ENCODE measurements around the gene ACSL3. TPM values are rescaled to one million over a fixed set of nuclear protein-coding genes. Genes with fewer than 3 reads are reported as not detected.

The ACSL3 gene
- polyA plus RNA-seq, 1 experiment: 88.9 TPM

GRCh38 chr2:222919841-222920526, 59.1 kb downstream of the ACSL3 start:
- TF ChIP-seq CTCF (IDR thresholded peaks at IDR 0.05; ENCODE audit: low read depth, low read length): no peak
- ChIA-PET POLR2A (interaction anchor here (1.2 kb wide), 1 partner anchor 211 kb away, joined by 3 read pairs; no protein-coding TSS in a partner anchor), CTCF (interaction anchor here (0.6 to 4.5 kb wide), 4 partner anchors 13 to 230 kb away, joined by 6 to 25 read pairs (median 8); no protein-coding TSS in a partner anchor)
- DNase-seq (ENCODE audit: low read depth, low spot score): peak; percentile 78
- H3K27ac ChIP-seq (ENCODE audit: low read depth, low read length): no peak overlapping the region
- H3K9me3 ChIP-seq (ENCODE audit: control insufficient read depth, insufficient read depth, low read length): no peaks in the 10 kb centered on the region
- H3K4me3 ChIP-seq (ENCODE audit: low read depth, low read length): no peak overlapping the region
- no peaks in the 10 kb centered on the region for H3K27me3 ChIP-seq (ENCODE audit: control insufficient read depth, insufficient read depth, low read length)

GRCh38 chr2:222920657-222921186, 59.9 kb downstream of the ACSL3 start:
- no peak overlapping the region for H3K27ac ChIP-seq (ENCODE audit: low read depth, low read length)
- H3K4me3 ChIP-seq (ENCODE audit: low read depth, low read length): no peak overlapping the region
- DNase-seq (ENCODE audit: low read depth, low spot score): no peak
- CTCF ChIA-PET: interaction anchor here (1.2 to 4.5 kb wide), 3 partner anchors 14 to 230 kb away, joined by 6 to 25 read pairs (median 9); no protein-coding TSS in a partner anchor
- H3K9me3 ChIP-seq (ENCODE audit: control insufficient read depth, insufficient read depth, low read length): no peaks in the 10 kb centered on the region
- POLR2A ChIA-PET: no interaction called here
- no peak for TF ChIP-seq CTCF (IDR thresholded peaks at IDR 0.05; ENCODE audit: low read depth, low read length)
- H3K27me3 ChIP-seq (ENCODE audit: control insufficient read depth, insufficient read depth, low read length): no peaks in the 10 kb centered on the region

- CTCF ChIA-PET: interaction anchor here (1.2 to 4.5 kb wide), 3 partner anchors 17 to 232 kb away, joined by 4 to 25 read pairs (median 10); no protein-coding TSS in a partner anchor
- no peaks in the 10 kb centered on the region for H3K9me3 ChIP-seq (ENCODE audit: control insufficient read depth, insufficient read depth, low read length)
- no peak for DNase-seq (ENCODE audit: low read depth, low spot score)
- POLR2A ChIA-PET: no interaction called here
- H3K4me3 ChIP-seq (ENCODE audit: low read depth, low read length): no peak overlapping the region
- no peaks in the 10 kb centered on the region for H3K27me3 ChIP-seq (ENCODE audit: control insufficient read depth, insufficient read depth, low read length)
- H3K27ac ChIP-seq (ENCODE audit: low read depth, low read length): no peak overlapping the region
- no peak for TF ChIP-seq CTCF (IDR thresholded peaks at IDR 0.05; ENCODE audit: low read depth, low read length)
Measured at GRCh38 chr2:222922019-222922800, 61.4 kb downstream of the ACSL3 start.

- CTCF ChIA-PET: interaction anchor here (2.0 to 2.5 kb wide), 3 partner anchors 12 to 236 kb away, joined by 7 to 19 read pairs (median 9); no protein-coding TSS in a partner anchor
- Histone ChIP-seq H3K9me3 (ENCODE audit: control insufficient read depth, insufficient read depth, low read length) (no peaks in the 10 kb centered on the region), H3K27me3 (ENCODE audit: control insufficient read depth, insufficient read depth, low read length) (no peaks in the 10 kb centered on the region), H3K4me3 (ENCODE audit: low read depth, low read length) (no peak overlapping the region), H3K27ac (ENCODE audit: low read depth, low read length) (no peak overlapping the region)
- POLR2A ChIA-PET: no interaction called here
- TF ChIP-seq CTCF (IDR thresholded peaks at IDR 0.05; ENCODE audit: low read depth, low read length): no peak
- no peak for DNase-seq (ENCODE audit: low read depth, low spot score)
Measured at GRCh38 chr2:222926915-222927314, 66.1 kb downstream of the ACSL3 start.

All from AG04450 (cell line).